B cell (primary cell): ENCODE data around the gene TMC1. TPM values are rescaled to one million over a fixed set of nuclear protein-coding genes. Genes with fewer than 3 reads are reported as not detected.

ENCODE experiments used
- ATAC-seq: fragments of 200-7000 bp; cut with Tn5 transposase; one replicate; pipeline ENCODE4 v1.10.0; 2021; ENCODE audit warnings: low read depth, mild to moderate bottlenecking, moderate number of reproducible peaks, moderate library complexity
- CTCF ChIA-PET: fragments of 350-600 bp; sonication (Branson Sonifier 250); formaldehyde crosslinking; loops from one replicate; lab custom pipeline; 2021; ENCODE audit warnings: antibody characterized with exemption, inconsistent platforms; lab: Charles Lee
- POLR2A ChIA-PET: fragments of 350-600 bp; sonication (Branson Sonifier 250); formaldehyde crosslinking; loops from one replicate; lab custom pipeline; 2021; ENCODE audit warnings: antibody characterized with exemption; lab: Charles Lee
- DNase-seq: peaks from one replicate; pipeline ENCODE4 v3.0.0; 2013
- H2AFZ ChIP-seq: 2 replicates; pipeline ENCODE4 v1.6.1; 2012; ENCODE audit warnings: mild to moderate bottlenecking, low read depth, low read length; ENCODE audit not compliant: insufficient read depth, poor library complexity, severe bottlenecking
- H3K27ac ChIP-seq, 2 donors: 1 replicate in 1 of 2; 2 replicates in 1 of 2; pipeline ENCODE4 v1.5.1; 2012 to 2013; ENCODE audit warnings: low read length in 2 of 2, mild to moderate bottlenecking in 2 of 2, moderate library complexity in 1 of 2
- H3K27me3 ChIP-seq, 4 experiments: fragments of 200-600 bp in 1 of 4; sonication (generic) in 1 of 4; replicated peaks in 1 of 4; 1 replicate in 2 of 4; 2 replicates in 2 of 4; pipeline versions ENCODE4 v1.6.1 to v1.7.0; 2013 to 2016; ENCODE audit warnings: low read length in 3 of 4, mild to moderate bottlenecking in 2 of 4, mixed read lengths in 1 of 4, moderate library complexity in 1 of 4; ENCODE audit not compliant: insufficient read depth in 4 of 4, control insufficient read depth in 3 of 4; ENCODE audit errors: control extremely low read depth in 1 of 4
- H3K36me3 ChIP-seq, 2 experiments: replicated peaks in 1 of 2; 1 replicate in 1 of 2; 2 replicates in 1 of 2; pipeline versions ENCODE4 v1.6.1 to v1.7.1; 2013; ENCODE audit warnings: low read length in 1 of 2; ENCODE audit not compliant: insufficient read depth in 2 of 2, control insufficient read depth in 1 of 2; ENCODE audit errors: control extremely low read depth in 1 of 2, extremely low read depth in 1 of 2
- H3K4me1 ChIP-seq, 2 donors: fragments of 200-600 bp in 1 of 2; sonication (generic) in 1 of 2; 1 replicate in 1 of 2; 2 replicates in 1 of 2; pipeline versions ENCODE4 v1.5.1 to v1.6.1; 2013 to 2017; ENCODE audit warnings: low read length in 2 of 2; ENCODE audit not compliant: control insufficient read depth in 2 of 2, insufficient read depth in 2 of 2
- H3K4me2 ChIP-seq: replicated peaks from 2 replicates; pipeline ENCODE3; 2012; ENCODE audit warnings: mild to moderate bottlenecking, low read depth, low read length; ENCODE audit not compliant: poor library complexity, severe bottlenecking
- H3K4me3 ChIP-seq, 5 experiments: fragments of 200-600 bp in 1 of 5; sonication (generic) in 1 of 5; 1 replicate in 3 of 5; 2 replicates in 2 of 5; pipeline versions ENCODE4 v1.5.1 to v1.7.0; 2011 to 2016; ENCODE audit warnings: low read length in 4 of 5, mild to moderate bottlenecking in 4 of 5, low read depth in 2 of 5, control low read depth in 1 of 5, moderate library complexity in 1 of 5; ENCODE audit not compliant: insufficient read depth in 1 of 5; ENCODE audit errors: control extremely low read depth in 1 of 5, extremely low read depth in 1 of 5
- H3K79me2 ChIP-seq: fragments of 200-600 bp; sonication (generic); one replicate; pipeline ENCODE4 v1.6.0; 2016; ENCODE audit warnings: low read length; ENCODE audit not compliant: control insufficient read depth, insufficient read depth
- H3K9ac ChIP-seq: fragments of 200-600 bp; sonication (generic); 2 replicates; pipeline ENCODE4 v1.6.1; 2017; ENCODE audit warnings: mild to moderate bottlenecking, low read length, moderate library complexity
- H3K9me3 ChIP-seq, 3 donors: one replicate each; pipeline versions ENCODE4 v1.6.1 to v1.7.1; 2013; ENCODE audit warnings: low read length in 2 of 3; ENCODE audit not compliant: control insufficient read depth in 2 of 3, insufficient read depth in 1 of 3; ENCODE audit errors: control extremely low read depth in 1 of 3
- H4K20me1 ChIP-seq: 2 replicates; pipeline ENCODE4 v1.6.0; 2012; ENCODE audit warnings: mild to moderate bottlenecking, low read length; ENCODE audit not compliant: insufficient read depth, control insufficient read depth, poor library complexity, severe bottlenecking
- H3K27ac Mint-ChIP-seq: one replicate; pipeline ENCODE4 v1.8.0; 2021; ENCODE audit warnings: mixed read lengths
- H3K27me3 Mint-ChIP-seq: one replicate; pipeline ENCODE4 v1.8.0; 2021; ENCODE audit warnings: mixed read lengths
- H3K4me1 Mint-ChIP-seq: one replicate; pipeline ENCODE4 v1.8.0; 2021; ENCODE audit warnings: mixed read lengths
- H3K4me3 Mint-ChIP-seq: one replicate; pipeline ENCODE4 v1.8.0; 2021; ENCODE audit warnings: mixed read lengths
- H3K9me3 Mint-ChIP-seq: one replicate; pipeline ENCODE4 v1.8.0; 2022; ENCODE audit warnings: mixed read lengths; ENCODE audit not compliant: insufficient read depth
- EZH2 ChIP-seq: IDR thresholded peaks from 2 replicates; pipeline ENCODE4 v1.6.1; 2012; ENCODE audit warnings: borderline replicate concordance, low read depth, mild to moderate bottlenecking, moderate library complexity, low read length; ENCODE audit not compliant: insufficient read depth, poor library complexity, severe bottlenecking
- WGBS: methylation state at CpG from one replicate; pipeline ENCODE4 v1.1.5; 2013; ENCODE audit warnings: missing lambda C conversion rate; ENCODE audit not compliant: insufficient coverage; 5-methylcytosine and 5-hydroxymethylcytosine counted together
- intact Hi-C: fragments of 100-400 bp; cut with micrococcal nuclease; formaldehyde crosslinking; loops from one replicate; pipeline ENCODE4 v1.10.0; 2022
- polyA plus RNA-seq: library from polyadenylated mRNA; depleted of rRNA; stranded (reverse); fragments of >200 nt; gene quantifications from 2 replicates; pipeline ENCODE4 v1.2.3, GENCODE V29; 2012
- total RNA-seq, 2 donors: library from RNA; stranded (reverse); fragments of 120-200 nt in 1 of 2; gene quantifications; 1 replicate in 1 of 2; 2 replicates in 1 of 2; pipeline versions ENCODE4 v1.2.3 to v1.2.4, GENCODE V29; 2013 to 2022
- TF ChIP-seq, protein P1 (sequence below): fragments of 200-600 bp; IDR thresholded peaks from one replicate; pipeline ENCODE4 v1.8.0; 2022; ENCODE audit warnings: antibody characterized with exemption, mild to moderate bottlenecking

The TMC1 gene
- total and polyA plus RNA-seq, 2 donors (not counting 1 experiment from before 2014, with no cell fraction given): not detected

DNA sequence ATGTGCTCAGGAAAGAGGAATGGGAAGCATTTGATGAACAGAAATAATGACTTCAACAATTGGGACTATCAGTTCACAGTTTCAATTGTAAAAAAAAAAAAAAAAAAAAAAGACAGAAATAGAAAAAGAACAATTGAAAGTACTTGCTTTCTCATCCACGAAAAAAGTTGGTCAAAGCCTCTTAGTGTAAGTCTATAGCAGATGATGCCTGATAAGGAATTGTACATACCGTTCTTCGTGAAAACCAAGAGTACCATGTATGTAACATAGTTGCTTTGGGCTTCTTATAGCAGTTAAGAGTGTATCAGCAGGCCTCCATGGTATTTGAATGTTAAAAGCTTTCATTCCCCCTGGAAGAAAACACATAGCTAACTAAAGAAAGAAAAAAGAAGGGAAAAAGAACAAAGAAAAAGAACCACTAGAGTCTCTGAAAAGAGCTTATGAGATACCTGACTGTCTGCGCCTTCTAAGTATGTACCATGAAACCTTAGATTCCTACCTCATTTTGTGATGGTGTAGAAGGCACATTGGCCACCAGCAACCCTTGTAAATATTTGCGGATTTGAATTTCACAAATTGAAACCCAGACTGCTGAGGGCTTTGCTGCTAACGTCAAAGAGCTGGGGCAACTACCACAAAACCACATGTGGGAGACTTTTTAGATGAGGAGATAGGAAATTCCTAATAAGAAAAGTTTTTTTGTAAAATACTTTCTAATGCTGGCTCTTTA is 75.2 kb downstream of the TMC1 start:
- Histone ChIP-seq H4K20me1 (no peaks in the 10 kb centered on the region), H3K4me2 (no peak overlapping the region), H3K4me3 (no peak overlapping the region), H3K9me3 (no peaks in the 10 kb centered on the region), H3K27ac (no peak overlapping the region), H3K9ac (no peak overlapping the region), H3K4me1 (peaks cover 0 to 3% of the 10 kb centered on the region in 2 donors), H3K79me2 (no peaks in the 10 kb centered on the region), H3K27me3 (peaks cover 0 to 2% (median 0%) of the 10 kb centered on the region in 4 experiments), H2AFZ (no peak overlapping the region), H3K36me3 (no peaks in the 10 kb centered on the region)
- ChIA-PET POLR2A (no interaction called here), CTCF (interaction anchor here (0.7 to 17.2 kb wide), 5 partner anchors 302 to 572 kb away, joined by 3 to 293 read pairs (median 4); no protein-coding TSS in a partner anchor)
- Mint-ChIP-seq H3K4me1 (peaks cover 5% of the 10 kb centered on the region), H3K4me3 (no peak overlapping the region), H3K9me3 (no peaks in the 10 kb centered on the region), H3K27ac (no peak overlapping the region), H3K27me3 (peaks cover 5% of the 10 kb centered on the region)
- no peak for ATAC-seq
- TF ChIP-seq EZH2: no peak
- TF ChIP-seq, protein P1, sequence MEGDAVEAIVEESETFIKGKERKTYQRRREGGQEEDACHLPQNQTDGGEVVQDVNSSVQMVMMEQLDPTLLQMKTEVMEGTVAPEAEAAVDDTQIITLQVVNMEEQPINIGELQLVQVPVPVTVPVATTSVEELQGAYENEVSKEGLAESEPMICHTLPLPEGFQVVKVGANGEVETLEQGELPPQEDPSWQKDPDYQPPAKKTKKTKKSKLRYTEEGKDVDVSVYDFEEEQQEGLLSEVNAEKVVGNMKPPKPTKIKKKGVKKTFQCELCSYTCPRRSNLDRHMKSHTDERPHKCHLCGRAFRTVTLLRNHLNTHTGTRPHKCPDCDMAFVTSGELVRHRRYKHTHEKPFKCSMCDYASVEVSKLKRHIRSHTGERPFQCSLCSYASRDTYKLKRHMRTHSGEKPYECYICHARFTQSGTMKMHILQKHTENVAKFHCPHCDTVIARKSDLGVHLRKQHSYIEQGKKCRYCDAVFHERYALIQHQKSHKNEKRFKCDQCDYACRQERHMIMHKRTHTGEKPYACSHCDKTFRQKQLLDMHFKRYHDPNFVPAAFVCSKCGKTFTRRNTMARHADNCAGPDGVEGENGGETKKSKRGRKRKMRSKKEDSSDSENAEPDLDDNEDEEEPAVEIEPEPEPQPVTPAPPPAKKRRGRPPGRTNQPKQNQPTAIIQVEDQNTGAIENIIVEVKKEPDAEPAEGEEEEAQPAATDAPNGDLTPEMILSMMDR: no peak
- intact Hi-C loops: no loop called here
- DNase-seq: no peak
- 100% methylated on average over 1 of the region's 6 CpGs for WGBS

GRCh38 chr9:72597181-72597517 is 75.7 kb downstream of the TMC1 start:
- POLR2A ChIA-PET: no interaction called here
- no peak overlapping the region for H3K4me2 ChIP-seq
- TF ChIP-seq, protein P1: no peak
- TF ChIP-seq EZH2: no peak

More at GRCh38 chr9:72597181-72597517, 75.7 kb downstream of the TMC1 start:
- no peak overlapping the region for H2AFZ ChIP-seq
- Mint-ChIP-seq H3K4me3 (no peak overlapping the region), H3K4me1 (peaks cover 5% of the 10 kb centered on the region), H3K9me3 (no peaks in the 10 kb centered on the region), H3K27me3 (peaks cover 5% of the 10 kb centered on the region), H3K27ac (no peak overlapping the region)
- CTCF ChIA-PET: interaction anchor here (0.9 to 17.2 kb wide), 4 partner anchors 303 to 572 kb away, joined by 4 to 293 read pairs (median 5); no protein-coding TSS in a partner anchor
- H4K20me1 ChIP-seq: no peaks in the 10 kb centered on the region
- no peak overlapping the region for H3K27ac ChIP-seq
- H3K9ac ChIP-seq: no peak overlapping the region
- no peak for ATAC-seq
- no peak overlapping the region for H3K4me3 ChIP-seq
- intact Hi-C loops: no loop called here
- WGBS: 91% methylated on average over 4 of the region's 8 CpGs
- H3K27me3 ChIP-seq: peaks cover 0 to 2% (median 0%) of the 10 kb centered on the region in 4 experiments
- H3K4me1 ChIP-seq: peaks cover 0 to 3% of the 10 kb centered on the region in 2 donors
- no peaks in the 10 kb centered on the region for H3K9me3 ChIP-seq
- no peaks in the 10 kb centered on the region for H3K36me3 ChIP-seq
- H3K79me2 ChIP-seq: no peaks in the 10 kb centered on the region
- no peak for DNase-seq
